GM18511 (cell line): Measurements from ENCODE around the gene IFI30.

Source experiments
- ATAC-seq: cut with Tn5 transposase; IDR thresholded peaks from one replicate; pipeline ENCODE4 v1.9.1; 2021; ENCODE audit warnings: mild to moderate bottlenecking, moderate library complexity; ENCODE audit not compliant: unreplicated experiment

The IFI30 gene

DNA sequence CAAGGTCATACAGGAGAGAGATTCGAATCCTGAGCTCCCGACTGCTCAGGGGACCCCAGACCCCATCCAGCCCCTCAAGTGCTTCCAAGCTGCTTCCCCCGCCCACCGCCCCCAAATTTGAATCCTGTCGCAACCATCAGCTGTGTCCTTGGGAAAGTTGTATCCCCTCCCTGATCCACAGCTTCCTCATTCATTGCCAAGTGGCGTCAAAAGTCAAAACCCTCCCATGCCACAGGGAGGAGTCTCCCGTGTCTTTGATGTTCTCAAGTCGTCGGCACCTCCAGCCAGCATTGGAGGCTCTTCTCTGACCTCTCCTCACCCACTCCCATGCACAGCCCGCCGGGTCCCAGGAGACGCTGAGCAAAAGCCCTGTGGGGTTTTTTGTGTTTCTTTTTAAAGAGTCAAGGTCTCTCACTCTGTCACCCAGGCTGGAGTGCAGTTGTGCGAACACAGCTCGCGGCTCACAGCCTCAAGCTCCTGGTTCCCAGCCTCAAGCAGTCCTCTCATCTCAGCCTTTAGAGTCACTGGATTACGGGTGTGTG is 2.8 kb upstream of the IFI30 start:
- ATAC-seq = no peak

DNA sequence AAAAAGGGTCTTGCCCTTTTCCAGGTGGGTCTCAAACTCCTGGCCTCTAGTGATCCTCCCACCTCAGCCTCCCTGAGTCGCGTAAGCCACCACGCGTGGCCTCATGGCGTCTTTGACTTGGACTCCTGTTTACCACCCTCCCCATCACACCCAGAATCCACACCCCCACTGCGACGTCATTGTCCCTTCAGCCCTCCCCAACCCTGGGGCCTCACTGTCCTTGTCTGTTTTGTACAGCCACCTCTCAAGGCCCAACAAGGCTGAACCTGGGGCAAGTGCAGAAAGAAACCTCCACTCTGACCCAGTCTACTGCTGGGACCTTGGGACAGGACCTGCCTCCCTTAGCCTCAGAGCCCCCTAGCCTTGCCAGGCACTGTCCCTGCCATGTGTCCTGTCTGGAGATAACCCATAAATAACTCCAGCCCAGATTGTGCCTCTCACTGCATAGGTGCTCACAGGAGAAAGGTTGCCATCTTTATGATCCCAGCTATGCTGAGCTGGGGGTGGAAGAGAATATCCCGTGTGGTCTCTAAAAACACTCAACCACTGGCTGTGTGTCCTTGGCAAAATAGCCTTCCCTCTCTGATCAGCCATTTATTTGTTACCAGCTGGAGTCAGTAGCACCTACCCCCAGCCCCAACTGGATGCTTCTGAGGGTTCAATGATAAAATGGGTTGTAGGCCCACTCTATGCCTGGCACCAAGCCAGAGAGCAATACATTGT is 1.8 kb upstream of the IFI30 start:
- no peak for ATAC-seq

DNA sequence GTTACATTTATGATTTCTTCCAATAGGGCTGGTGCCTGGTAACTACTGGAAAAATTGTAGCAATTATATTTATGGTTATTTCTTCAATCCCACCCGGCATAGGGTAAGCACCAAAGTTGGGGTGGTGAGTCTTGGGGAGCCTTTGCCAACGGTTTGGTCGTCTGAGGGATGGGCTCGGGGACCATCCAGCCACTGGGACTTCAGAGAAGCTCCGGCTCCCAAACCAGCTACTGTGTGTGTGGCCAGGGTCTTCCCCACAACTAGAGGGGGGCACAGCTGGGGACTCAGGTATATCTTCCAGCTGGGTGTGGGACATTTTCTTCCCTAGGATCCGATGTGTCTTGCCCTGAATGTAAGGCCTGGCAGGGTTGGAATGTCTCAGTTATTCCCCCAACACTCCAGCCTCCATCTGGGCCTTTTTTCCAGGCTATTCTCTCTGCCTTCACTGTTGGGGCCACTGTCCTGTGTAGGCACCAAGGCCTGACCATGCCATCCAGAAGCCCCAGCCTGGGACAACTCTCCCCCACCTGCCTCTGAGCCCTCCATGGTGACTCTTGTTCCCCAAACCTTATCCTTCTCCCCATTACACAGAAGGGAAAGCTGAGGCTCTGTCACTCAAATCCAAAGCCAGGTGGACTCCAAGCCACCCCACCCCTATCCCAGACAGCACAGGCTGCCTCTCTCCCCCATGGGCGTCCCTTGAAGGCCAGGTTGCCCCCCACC is 1.1 kb upstream of the IFI30 start:
- no peak for ATAC-seq

DNA sequence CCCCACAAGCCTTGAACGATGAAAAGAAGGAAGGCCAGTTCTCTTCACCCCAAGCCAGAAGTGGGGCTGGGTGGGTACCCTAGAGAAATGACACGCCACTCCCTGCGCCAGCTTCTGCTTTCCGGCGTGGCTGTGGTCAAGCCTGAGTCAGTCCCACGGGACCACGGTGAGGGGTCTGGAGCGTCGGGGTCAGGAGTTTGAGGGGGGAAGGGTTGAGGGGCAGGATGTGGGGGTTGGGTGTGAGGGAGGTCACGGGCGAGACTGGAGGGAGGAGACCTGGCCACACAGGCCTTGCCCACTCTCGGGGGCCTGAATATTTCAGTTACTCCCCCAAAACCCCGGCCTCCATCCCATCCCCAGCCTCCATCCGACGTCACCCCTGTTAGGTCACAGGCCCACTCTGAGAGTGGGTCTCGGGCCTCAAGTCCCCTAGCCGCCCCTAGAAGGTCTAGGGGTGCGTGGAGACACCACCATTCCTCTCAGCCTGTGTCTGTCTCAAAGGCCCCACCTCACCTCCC is 500 bp upstream of the IFI30 start:
- ATAC-seq = peak; percentile 6

DNA sequence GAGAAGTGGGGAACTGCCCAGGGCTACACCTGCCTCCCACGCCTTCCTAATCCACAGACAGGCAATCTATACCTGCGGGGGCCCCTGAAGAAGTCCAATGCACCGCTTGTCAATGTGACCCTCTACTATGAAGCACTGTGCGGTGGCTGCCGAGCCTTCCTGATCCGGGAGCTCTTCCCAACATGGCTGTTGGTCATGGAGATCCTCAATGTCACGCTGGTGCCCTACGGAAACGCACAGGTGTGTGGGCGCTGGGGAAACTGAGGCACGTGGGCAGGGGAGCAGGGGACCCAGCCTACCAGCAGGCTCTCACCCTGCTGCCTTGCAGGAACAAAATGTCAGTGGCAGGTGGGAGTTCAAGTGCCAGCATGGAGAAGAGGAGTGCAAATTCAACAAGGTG is 1.4 kb downstream of the IFI30 start:
- no peak for ATAC-seq

DNA sequence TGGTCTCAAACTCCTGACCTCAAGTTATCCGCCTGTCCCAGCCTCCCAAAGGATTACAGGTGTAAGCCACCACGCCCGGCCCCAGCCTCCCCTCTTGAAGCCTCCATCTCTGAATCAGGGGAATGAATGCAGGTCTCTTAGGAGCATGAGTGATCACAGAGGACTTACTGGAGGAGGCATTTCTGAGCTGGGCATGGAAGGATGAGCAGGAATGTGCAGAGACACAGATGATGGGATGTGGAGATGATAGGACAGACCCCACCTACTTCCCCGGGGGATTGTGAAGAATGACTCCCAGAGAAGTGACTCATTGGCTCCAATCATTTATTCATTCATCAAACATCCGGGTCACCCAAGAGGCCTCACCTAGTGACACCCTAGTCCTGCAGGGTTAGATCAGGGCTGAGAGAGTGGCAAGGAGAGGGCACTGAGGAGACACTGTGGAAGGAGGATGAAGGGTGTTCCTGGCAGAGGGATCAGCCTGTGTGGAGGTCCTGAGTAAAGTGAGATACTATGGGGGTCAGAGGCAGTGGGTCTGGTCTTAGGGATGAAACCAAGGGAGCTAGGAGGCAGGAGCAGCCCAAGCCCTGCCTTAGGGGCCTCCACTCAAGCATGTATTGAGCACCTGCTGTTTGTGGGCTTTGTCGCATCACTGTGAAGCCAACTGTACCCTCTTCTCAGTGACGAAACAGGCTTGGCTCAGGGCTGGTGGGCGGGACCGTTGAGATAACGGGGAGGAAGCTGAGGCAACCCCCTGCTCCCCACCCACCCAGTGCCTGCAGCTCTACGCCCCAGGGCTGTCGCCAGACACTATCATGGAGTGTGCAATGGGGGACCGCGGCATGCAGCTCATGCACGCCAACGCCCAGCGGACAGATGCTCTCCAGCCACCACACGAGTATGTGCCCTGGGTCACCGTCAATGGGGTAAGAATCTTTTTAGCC is 3.0 kb downstream of the IFI30 start:
- ATAC-seq = no peak

DNA sequence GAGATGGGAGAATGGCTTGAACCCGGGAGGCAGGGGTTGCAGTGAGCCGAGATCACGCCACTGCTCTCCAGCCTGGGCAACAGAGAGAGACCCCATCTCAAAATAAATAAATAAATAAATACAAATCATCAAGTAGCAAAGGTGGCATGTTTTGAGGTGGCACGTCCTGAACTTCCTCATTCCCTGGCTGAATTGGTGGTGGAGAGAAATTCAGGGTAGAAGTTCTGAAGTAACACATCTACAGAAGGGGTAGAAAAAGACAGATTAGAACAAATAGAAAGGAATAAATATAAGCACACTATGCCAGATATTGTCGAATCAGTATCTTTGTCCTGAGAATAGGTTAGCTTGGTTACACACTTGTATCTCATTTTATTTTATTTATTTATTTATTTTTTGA is 6.3 kb downstream of the IFI30 start:
- ATAC-seq = no peak

DNA sequence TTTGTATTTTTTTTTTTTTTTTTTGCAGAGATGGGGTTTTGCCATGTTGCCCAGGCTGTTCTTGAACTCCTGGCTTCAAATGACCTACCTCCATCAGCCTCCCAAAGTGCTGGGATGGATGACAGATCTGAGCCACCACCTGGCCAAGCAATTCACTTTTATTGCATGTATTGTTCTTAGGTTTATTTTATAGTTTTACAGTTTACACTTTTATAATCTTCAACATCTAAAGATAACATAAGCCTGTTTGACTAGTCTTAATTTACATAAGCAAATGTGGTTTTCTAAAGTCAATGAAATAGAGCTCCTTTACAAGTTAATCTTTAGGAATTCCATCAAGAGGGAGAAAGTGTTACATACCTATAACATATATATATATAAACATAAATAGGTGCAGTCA is 9.9 kb downstream of the IFI30 start:
- no peak for ATAC-seq

DNA sequence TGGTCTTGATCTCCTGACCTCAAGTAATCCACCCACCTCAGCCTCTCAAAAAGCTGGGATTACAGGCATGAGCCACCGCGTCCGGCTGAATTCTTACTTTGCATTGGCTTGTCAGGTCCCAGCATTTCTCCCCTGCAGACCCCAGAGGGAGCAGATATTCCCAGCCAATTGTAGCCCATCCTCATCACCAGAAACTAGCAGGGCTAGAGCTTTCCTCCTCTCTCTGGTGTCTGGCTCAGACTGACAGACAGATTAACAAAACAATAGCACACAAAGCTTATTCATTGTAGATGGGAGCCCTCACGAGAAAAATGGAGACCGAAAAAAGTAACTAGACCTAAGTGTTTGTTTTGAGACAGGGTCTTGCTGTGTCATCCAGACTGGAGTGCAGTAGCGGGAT is 11.9 kb downstream of the IFI30 start:
- ATAC-seq = no peak

DNA sequence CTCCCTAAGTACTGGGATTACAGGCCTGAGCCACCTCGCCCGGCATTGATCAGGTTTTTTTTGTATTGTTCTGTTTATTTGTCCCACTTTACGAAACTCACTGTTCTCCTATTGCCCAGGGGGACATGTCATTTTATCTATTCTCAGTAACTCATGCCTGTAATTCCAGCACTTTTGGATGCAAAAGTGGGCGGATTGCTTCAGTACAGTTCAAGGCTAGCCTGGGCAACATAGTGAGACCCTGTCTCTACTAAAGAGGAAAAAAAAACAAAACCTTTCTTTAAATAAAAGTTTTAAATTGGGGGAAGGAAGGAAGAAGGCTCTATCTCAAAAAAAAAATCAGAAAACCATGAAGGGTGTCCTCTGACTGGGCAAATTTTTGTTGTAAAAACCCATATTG is 16.7 kb downstream of the IFI30 start:
- no peak for ATAC-seq

DNA sequence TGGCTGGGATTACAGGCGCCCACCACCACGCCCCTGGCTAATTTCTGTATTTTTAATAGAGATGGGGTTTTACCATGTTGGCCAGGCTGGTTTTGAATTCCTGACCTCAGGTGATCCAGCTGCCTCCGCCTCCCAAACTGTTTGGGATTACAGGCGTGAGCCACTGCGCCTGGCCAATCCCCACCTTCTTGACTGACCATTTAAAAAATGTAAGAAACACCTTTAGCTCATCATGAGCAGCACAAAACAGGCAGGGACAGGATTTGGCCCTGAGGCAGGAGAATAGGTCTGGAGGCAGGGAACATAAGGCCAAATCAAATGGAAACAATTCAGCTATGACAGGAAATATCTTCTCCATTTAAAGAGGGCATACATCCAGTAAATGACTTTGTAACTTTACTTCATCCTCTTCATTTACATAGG is 18.0 kb downstream of the IFI30 start:
- ATAC-seq = no peak

DNA sequence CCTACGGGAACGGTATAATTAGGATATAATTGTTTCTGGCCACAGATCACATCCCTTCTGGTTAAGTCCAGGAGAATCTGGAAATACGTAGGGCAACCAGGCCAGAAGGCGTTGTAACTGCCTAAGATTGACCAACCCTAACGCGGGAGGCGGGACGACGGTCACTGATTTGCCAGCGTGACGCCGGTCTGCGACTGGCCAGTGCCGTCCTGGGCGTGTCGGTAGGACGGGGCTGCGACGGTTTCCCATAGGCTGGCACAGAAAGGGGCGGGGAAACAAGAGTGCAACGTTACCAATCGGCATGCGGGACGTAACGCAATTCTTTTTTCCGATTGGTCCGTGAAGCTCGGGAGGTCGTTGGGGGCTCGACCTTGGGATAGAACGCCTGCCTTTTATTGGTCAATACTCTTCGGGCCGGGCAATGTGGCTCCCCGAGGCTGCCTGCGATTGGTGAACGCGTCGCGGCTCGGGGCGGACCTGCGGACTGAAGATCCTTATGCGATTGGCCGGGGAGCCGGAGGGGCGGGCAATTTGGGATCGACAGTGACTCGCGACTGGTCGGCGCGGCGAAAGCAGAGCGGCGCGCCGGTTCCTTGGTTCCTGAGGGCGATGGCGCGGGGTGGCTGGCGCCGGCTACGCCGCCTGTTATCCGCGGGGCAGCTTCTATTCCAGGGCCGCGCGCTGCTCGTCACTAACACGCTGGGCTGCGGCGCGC is 19.2 kb downstream of the IFI30 start, which contains the start of gene MPV17L2:
TSS of gene MPV17L2 (plus strand) at position 546 of the 715 bp plus-strand sequence. CDS start at position 610, 64 bp downstream.
- peak; percentile 89 for ATAC-seq

DNA sequence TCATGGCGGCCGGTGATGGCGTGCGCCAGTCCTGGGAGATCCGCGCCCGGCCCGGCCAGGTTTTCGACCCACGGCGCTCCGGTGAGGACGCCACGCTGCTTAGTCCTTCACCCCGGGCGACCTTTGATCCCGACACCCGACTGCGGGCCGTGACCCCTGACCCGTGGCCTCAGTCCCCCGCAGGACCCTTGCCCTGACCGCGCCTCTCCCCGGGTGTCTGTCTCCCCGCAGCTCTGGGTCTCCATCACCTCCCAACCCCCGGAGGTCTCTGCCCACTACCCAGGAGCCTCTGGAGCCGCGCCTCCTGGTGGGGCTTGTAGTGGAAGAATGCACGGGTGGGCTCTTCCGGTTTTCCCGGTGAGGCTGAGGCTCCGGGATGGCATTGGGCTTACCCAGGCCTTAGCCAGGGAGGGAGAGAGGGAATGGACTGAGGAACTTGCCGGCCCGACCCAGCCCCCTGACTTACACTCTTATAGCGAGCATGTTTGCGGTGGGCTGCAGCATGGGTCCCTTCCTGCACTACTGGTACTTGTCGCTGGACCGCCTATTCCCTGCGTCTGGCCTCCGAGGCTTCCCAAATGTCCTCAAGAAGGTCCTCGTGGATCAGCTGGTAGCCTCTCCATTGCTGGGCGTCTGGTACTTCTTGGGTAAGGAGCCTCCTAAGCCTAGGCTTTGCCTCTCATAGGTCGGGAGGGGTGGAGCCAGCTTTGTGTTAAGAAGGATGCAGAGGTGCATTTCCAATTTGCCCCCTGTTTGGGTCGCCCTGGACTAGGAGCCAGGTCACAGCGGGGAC is 20.0 kb downstream of the IFI30 start:
- no peak for ATAC-seq

DNA sequence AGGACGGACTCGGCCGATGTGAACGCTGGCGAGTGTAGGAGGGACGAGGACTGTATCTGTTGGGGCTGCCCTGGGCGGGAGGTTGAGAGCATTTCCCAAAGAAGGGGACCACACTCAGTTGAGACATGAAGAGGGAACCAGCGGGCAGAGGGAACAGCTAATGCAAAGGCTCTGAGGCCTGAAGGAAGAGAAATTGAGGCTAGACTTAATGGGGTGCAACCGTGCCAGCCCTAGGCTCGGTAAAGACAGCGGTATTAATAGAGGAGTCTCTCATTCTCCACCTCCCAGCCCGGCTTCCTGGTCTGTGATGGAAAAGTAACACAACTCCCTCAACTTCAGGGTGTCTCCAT is 20.5 kb downstream of the IFI30 start:
- ATAC-seq = no peak

DNA sequence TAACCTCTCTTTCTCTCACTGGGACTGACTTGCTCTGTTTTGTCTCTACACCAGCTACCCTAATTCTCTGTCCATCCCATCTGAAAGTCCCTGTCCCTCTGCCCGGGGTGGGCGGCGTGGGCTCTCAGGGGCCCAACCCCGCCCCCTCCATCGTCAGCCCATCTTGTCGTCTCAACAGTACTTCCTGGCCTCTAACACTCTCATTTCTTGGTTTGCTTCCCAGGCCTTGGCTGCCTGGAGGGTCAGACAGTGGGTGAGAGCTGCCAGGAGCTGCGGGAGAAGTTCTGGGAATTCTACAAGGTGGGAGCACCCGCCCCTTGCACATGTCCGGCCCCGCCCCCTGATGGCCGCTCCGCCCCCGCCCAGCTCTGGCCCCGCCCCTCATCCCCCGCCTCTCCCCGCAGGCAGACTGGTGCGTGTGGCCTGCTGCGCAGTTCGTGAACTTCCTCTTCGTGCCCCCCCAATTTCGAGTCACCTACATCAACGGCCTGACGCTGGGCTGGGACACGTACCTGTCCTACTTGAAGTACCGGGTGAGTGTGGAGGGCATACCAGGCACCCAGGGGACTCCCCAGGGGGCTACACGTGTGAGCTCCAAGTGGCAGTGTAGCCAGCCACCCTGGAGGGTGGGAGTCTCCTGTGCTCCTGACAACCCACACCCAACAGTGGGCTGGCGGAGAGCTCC is 21.1 kb downstream of the IFI30 start:
- ATAC-seq = no peak

DNA sequence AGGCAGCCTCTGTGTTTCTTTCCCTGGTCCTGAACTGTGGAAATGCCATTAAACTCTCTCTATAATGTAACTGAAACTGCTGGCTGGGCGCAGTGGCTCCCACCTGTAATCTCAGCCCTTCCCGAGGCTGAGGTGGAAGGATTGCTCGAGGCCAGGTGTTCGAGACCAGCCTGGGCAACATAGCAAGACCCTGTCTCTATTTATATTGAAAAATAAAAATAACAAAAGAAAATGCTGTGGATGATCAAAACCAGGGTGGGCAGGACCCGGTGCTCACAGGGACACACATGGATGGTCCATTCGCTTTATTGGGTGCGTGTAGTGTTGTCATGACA is 22.9 kb downstream of the IFI30 start:
- no peak for ATAC-seq

DNA sequence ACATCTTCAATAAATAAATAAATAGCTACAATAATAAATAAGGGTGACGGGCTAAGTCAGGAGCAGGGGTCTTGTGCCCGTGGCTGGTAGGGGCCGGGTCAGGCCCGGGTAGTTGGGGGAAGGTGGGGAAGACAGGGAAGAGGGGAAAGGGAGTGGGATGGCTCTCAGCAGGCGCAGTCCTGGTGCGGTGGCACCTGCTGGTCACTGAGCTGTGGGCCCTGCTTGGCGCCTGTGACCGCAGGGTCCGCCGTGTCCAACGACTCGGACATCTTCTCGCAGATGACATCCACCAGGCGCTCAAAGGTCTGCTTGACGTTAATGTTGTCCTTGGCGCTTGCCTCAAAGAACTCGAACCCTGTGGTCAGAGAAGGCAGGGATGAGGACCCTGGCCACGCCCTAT is 23.7 kb downstream of the IFI30 start:
- ATAC-seq = no peak

DNA sequence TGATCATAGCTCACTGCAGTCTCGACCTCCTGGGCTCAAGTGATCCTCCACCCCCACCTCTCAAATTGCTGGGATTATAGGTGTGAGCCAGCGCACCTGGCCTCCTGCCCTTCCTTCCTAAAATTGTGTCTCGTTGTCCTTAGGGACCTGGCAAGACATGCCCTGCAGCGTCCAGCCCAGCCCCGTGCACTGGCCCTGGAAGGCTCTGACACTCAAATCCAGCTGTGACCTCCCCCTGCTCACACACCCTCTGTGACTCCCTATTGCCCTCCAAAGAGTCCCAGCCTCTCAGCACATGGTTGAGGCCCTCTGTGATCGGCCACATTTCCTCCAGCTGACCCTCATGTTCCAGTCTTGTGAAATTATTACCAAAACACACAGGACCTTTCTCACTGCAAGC is 24.3 kb downstream of the IFI30 start:
- no peak for ATAC-seq

DNA sequence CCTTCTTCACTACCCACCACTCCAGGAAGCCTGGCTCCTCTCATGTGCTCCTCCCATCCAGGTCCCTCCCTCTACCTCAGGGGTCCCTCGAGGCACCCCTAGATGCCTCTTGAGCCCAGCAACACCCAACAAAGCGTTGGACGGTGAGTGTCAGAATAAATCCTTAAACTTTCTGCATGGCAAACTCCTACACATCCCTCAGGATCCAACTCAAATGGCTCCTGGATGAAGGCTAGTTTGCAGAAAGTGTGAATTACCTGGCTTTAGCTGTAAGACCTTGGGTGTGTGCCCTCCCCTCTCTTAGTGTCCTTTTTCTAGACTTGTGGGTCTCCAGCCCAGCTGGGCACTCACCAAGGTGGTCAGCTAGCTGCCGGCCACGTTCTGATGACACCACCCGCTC is 24.8 kb downstream of the IFI30 start:
- ATAC-seq = no peak
